Activated T-cell treated with anti-CD3 and anti-CD28 coated beads, Interleukin-2, amount 50 U/mL, for 48 hours (primary cell): ENCODE measurements around the gene RIIAD1.
"Not testable (repeated sequence)": the region's sequence is repeated elsewhere in the genome, so short reads cannot be mapped to it uniquely, and the experiment has no call there.

Experiments used
- DNase-seq, 2 experiments: peaks; one replicate each; pipeline ENCODE4 v3.0.0-alpha.2; 2020

RIIAD1 gene

DNA sequence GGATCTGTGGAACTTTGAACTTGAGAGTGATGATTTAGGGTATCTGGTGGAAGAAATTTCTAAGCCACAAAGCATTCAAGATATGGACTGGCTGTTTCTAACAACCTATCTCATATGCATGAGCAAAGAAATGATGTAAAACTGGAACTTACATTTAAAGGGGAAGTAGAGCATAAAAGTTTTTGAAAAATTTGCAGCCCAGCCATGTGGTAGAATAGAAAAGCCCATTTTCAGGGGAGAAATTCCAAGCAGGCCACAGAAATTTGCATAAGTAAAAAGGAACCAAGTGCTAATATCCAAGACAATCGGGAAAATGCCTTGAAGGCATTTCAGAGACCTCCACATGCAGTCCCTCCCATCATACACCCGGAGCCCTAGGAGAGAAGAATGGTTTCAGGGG, 15.7 kb downstream of the RIIAD1 start:
- no peak for DNase-seq

DNA sequence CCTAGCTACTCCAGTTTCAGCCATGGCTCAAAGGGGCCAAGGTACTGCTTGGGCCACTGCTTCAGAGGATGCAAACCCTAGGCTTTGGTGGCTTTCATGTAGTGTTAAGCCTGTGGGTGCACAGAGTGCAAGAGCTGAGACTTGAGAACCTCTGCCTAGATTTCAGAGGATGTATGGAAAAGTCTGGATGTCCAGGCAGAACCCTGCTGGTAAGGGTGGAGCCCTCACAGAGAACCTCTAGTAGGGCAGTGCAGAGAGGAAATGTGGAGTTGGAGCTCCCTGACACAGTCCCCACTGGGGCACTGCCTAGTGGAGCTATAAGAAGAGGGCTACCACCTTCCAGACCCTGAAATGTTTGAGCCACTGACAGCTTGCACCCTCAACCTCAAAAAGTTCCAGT, 16.2 kb downstream of the RIIAD1 start:
- no peak for DNase-seq

DNA sequence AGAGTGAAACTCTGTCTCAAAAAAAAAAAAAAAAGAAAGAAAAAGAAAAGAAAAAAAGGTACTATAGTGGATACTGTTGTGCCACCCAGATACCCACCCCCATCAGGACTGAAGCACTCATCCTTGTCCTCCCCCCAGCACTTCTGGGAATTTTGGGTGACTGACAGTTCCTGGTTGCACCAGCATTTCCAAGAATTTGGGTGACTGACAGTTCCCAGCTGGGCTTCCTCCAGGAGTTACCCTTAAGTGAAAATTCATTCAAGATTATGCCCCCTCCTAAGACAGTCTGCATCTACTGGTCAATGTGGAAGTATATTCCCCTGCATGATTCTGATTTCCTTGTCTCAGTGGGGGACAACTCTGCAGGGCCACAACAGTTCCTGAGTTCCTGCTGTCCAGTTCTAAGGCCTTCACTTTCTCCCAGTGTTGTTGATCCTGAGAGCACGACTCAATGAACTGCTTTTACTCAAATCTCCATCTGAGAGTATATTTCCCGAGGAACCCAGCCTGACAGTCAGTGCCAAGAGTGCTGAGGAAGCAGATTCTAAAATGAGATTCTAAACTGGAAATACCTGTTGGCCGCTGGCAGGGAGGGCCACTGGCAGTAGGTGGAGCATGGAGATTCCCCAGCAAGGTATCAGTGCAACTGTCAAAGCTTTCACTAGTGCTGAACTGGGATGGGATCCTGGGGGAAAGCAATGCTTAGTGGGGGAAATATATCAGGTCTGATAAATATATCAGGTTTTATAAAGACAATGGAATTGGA, 18.5 kb downstream of the RIIAD1 start:
- DNase-seq: no peak

DNA sequence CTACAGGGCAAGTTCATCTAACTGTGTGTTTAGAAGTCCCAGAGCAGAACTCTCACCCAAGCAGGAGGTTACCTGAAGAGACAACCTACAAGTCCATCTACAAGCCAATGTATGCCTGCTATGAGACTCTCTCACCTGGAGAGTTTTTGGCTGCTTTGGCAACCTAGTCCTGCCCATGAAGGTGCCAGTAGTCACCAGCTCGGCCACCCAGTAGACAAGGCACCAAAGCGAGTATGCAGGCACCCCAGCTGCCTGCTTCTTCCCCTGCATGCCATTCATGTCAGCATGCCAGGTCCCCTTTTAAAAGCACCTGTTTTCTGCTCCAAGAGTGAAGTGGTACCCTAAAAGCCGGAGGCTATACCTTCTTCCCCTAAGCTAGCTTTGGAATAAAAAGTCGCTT, 20.2 kb downstream of the RIIAD1 start:
- DNase-seq: no peak

DNA sequence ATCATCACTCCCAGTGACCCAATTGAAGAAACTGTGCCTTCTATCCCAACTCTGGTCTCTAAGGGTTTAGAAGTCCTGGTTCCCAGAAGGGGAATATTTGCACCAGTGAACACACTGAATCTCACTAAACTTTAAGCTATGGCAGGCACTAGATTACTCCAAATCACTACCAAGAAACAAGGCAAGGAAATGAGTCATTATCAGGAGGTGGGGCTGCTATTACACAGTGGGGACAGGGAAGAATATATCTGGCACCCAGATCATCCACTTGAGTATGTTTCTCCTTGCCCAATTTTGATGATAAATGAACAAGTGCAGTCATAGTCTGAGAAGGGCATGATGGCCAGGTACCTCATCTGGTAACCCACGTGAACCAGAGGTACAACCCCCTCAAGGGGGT, 35.0 kb downstream of the RIIAD1 start:
- DNase-seq: no peak

DNA sequence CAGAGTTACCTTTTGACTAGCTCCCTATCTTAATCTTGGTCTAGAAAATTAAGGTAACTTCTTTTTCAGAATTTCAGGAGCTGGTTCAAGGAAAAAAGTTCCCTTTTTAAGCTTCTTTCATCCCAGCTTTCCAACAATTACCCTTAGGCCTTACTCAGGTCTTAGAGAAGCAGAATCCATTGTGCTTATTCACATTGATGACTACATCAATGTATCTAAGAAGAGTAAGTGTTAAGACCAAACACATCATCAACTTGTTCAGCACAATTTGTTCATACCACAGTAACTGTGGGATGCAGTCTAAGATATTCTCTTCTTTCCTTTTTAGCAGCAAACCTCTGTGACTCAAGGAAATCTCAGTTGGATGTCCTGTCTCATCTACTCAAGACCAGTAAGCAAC, 37.9 kb downstream of the RIIAD1 start:
- DNase-seq: no peak

DNA sequence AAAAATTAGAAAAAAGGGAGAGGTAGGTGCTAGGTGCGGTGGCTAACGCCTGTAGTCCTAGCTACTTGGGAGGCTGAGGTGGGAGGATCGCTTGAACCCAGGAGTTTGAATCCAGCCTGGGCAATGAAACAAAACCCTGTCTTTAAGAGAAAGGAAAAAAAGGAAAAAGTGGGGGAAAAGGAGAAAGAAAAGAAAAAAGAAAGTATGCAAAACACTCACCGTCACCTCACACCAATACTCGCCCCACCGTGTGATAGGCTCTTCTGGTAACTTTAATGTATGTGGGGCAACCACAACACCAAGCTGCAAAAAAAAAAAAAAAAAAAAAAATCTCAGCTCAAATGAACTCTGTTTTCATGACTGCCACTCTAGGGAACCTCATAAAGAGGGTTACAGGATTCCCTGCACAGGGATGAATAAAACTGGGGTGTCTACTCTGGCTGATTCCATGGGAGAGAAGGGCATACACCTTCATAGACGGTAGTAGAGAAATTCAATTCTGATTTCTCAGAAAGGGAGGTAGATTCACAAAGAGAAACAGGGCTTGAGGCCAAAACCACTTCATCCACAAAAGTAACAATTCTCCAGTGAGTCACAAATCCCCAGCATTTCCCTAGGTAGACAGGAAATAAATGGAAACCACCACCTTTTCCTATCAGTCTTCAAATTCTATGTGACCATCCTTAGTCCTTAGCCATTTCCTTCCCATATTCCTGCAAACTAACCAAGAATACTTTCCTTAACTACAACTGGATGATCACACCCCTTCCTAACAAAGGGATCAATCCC, 39.5 kb downstream of the RIIAD1 start:
- DNase-seq: no peak

DNA sequence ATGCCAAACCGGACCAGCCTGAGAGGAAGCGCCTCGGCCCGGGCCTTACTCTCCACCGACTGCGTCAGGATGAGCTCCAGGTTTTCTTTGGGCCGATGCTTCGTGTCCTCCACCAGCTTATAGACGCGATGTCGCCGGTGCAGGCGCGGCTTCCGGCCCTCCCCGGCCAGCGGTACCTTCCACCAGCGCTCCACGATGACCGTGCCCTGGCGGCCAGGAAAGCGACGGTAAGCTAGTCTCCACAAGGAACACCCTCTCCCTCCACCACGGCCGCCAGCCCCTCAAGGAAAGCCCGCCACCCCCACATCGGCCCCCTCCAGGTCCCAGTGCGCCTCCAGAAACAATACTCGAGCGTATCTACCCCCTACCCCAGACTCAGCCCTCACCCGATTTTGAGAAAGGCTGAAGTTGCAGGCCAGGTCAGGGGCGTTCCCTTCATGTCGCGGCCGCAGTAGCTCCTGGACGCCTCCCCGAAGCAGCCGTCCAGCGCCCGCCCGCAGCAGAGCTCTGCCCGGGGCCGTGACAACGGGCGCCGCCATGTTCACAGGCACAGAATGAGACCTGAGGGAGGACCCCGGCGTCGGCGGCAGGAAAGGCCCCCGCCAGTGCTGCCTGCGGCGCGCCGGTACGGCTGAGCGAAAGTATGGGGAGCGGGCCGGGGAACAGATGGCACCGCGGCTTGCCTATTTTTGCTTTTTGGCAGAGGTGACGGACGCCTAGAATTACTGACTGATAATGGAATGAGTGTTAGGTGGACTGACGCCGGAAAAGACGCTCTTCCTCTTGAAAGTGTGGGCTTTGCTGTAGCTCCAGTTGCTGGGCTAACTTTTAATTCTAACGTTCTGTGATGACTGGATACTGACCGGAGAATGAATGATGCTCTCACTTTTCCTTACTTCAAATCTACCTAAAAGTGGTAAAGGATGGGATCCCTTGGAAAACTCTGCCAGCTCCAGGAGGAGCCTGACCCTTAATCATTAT, 41.9 kb downstream of the RIIAD1 start, which contains the start of gene MRPL9:
Gene MRPL9, minus strand, starts transcription at position 556 of the 981 bp plus-strand sequence. Its CDS starts 17 bp downstream, at position 539.
- peak; percentile 91 to 92 for DNase-seq

DNA sequence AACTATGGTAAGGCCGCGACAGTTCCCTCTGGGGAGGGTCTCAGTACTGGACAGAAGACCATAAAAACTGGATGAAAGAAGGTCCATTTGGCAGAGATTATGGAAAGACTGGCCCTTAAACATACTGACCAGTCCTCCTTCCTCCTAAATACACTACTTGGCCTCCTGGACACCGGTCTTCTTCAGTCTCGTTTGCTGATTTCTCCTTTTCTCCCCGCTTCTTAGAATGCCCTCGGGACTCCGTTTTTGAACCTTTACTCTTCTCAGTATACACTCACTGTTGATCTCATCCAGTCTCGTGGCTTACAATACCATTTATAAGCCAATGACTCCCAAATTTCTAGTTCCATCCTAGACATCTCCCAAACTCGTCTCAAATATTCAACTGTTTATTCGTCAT, 42.7 kb downstream of the RIIAD1 start:
- no peak for DNase-seq

DNA sequence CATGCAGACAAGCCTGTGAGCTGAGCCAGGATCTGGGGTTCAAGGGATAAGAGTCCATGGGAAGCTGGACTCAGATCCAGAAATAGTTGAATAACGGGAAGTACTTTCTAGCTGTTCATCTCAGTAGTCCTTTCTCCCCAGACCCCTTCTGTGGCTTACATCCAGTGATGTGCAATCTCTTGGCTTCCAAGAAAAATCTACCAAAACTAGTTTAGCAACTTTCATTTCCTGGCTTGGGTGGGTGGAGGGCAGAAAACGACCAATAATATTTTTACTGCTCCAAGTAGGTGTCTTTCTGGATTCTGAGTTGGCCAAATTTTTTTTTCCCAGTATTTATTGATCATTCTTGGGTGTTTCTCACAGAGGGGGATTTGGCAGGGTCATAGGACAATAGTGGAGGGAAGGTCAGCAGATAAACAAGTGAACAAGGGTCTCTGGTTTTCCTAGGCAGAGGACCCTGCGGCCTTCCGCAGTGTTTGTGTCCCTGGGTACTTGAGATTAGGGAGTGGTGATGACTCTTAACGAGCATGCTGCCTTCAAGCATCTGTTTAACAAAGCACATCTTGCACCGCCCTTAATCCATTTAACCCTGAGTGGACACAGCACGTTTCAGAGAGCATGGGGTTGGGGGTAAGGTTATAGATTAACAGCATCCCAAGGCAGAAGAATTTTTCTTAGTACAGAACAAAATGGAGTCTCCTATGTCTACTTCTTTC, 47.2 kb downstream of the RIIAD1 start:
- not testable (repeated sequence) for DNase-seq

DNA sequence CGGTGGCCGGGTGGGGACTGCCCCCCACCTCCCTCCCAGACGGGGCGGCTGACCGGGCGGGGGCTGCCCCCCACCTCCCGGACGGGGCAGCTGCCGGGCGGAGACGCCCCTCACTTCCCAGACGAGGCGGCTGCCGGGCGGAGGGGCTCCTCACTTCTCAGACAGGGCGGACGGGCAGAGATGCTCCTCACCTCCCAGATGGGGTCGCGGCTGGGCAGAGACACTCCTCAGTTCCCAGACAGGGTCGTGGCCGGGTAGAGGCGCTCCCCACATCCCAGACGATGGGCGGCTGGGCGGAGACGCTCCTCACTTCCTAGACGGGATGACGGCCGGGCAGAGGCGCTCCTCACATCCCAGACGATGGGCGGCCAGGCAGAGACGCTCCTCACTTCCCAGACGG, 47.9 kb downstream of the RIIAD1 start:
- DNase-seq: not testable (repeated sequence)

DNA sequence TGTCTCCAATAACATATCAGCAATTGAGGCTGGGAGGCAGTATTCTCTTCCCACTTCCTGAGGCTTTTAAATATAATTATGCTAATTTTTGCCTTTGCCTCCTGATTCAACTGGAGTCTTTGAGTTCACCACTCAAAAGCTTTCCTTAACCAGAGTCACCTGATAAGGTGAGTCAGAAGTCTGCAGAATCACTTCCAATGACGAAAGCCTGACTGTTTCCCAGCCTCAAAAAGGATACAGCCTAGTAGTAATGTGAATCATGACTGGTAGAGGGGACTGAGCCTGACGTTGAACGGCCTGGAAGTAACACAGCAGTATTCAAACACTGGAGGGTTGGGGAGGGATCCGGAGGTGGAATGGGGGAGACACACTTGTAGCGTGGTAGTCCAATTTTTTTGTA, 52.4 kb downstream of the RIIAD1 start:
- DNase-seq: no peak

DNA sequence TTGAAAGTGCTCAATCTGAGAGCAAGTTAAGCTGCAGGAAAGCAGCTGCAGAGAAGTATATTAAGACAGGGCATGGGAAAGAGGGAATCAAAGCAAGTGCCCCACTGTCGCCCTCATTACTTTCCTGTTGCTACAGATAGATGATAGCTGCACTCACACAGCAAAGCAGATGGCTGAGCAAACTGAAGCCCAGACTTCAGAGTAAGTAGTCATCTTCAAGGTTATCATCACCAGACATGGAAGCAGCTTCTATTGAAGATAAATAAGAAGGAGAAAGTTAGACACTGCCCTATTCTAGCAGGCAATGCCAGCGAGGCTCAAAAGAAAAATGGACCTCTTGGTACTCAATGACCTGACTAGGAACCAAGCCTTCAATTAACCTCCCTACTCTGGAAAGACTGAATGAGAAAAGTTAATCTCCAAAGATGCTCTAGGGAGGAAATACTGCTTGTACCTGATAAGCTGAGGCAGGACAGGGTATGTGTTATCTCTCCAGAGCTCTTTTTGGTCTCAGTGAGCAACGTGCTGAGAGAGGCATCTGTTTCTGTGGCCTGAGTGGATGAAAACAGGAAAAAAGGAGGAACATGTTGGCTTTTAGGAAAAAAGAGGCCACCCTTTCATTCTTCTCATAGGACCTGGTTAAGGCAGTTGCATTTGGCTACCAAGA, 53.1 kb downstream of the RIIAD1 start:
- DNase-seq: no peak

DNA sequence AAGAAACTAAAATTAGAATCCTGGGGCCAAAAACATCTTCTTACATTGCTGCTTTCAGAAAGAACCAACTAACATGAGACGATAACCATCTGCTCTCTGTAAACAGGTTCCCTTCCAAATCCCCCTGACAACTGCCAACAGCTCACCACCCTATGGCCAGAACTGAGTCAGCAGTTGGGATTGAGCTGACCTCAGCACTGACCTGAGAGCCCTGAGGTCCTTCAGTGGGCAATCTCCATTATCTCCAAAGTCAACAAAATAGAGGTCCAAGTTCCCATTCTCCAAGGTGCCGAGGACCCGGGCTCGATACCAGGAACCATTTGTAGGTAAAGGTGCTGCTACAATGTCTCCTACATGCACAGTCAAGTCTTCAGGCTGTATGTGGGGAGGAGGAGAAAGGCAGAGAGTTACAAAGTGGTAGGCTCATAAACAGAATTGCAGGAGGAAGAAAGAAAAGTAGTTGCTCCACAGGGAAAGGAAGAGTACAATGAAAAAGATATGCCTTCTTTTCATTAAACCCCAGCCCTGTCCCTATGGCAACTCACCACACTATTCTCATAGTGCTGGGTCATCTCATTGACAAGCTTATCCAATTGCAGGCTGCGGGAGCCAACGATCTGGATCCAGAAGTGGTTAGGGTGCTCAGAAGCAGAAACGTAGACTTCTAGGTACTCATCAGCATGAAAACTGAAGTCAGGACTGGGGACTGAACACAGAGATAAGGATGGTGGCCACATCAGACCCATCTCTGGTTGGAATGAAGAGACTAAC, 54.8 kb downstream of the RIIAD1 start:
- no peak for DNase-seq

DNA sequence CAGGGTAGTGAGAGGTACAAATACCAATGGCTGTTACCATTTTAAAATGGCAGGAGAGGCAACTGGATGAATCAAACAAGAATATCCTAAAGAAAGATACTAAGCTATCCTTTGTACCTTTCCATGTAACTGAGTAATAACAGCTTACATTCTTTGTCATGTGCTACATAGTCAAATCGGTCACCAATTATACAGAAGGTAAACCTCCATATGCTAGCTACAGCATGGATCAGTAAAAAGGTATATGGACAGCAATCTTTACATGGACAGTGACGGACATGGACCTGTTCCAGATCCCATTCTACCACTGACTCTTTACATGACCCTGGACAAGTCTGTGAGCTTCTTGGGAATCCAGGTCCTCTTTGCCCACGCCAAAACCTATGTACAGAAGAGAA, 55.3 kb downstream of the RIIAD1 start:
- DNase-seq: no peak

DNA sequence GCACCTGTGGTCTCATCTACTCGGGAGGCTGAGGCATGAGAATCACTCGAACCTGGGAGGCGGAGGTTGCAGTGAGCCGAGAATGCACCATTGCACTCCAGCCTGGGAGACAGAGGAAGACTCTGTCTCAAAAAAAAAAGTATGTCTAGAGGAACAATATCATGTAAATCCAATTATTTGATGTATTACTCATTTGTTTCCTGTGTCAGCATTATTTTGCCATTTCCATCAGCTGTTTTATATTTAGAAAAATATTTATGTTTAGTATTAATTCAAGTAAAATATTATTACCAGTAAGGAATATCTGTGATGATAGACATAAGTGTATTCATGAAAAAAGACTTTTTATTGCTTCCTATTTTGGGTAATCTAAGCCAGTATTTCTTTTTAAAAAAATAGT, 56.0 kb downstream of the RIIAD1 start:
- DNase-seq: no peak
